Bronchial epithelial cell (primary cell): Measurements from ENCODE around the gene CC2D2B. TPM values are rescaled to one million over a fixed set of nuclear protein-coding genes. Genes with fewer than 3 reads are reported as not detected.
"Not testable (repeated sequence)": the region's sequence is repeated elsewhere in the genome, so short reads cannot be mapped to it uniquely, and the experiment has no call there.

Experiments used
- DNase-seq: peaks from one replicate; pipeline ENCODE4 v3.0.0-alpha.2; 2010; ENCODE audit warnings: low read depth
- FAIRE-seq: peaks from 2 replicates; lab custom pipeline; 2011; peaks lifted over from hg19 to GRCh38; lab: Jason Lieb, UNC
- H3K27me3 ChIP-seq: 2 replicates; pipeline ENCODE4 v1.5.1; 2011; ENCODE audit warnings: low read length; ENCODE audit not compliant: control insufficient read depth, insufficient read depth
- H3K36me3 ChIP-seq: 2 replicates; pipeline ENCODE4 v1.5.1; 2011; ENCODE audit warnings: low read length; ENCODE audit not compliant: control insufficient read depth, insufficient read depth
- H3K4me3 ChIP-seq: 2 replicates; pipeline ENCODE4 v1.5.1; 2011; ENCODE audit warnings: mild to moderate bottlenecking, low read depth, low read length, control low read depth
- CTCF ChIP-seq: IDR thresholded peaks from 2 replicates; pipeline ENCODE4 v1.5.1; 2011; ENCODE audit warnings: mild to moderate bottlenecking, moderate library complexity, low read length, control low read depth, inconsistent platforms; ENCODE audit not compliant: insufficient read depth, severe bottlenecking
- total RNA-seq: library from RNA; depleted of rRNA; stranded (reverse); fragments of >200 nt; gene quantifications from 2 replicates; pipeline ENCODE4 v1.2.1, GENCODE V29; 2014

The CC2D2B gene
- total RNA-seq, 1 donor from 2014 or later = not detected

GRCh38 chr10:95896071-95896850 lies 11.5 kb upstream of the CC2D2B start:
- DNase-seq (no peak), FAIRE-seq (no peak)
- Histone ChIP-seq H3K27me3 (no peaks in the 10 kb centered on the region), H3K4me3 (no peak overlapping the region), H3K36me3 (no peaks in the 10 kb centered on the region)
- no peak for TF ChIP-seq CTCF

- not testable (repeated sequence) for H3K36me3 ChIP-seq, H3K27me3 ChIP-seq, FAIRE-seq, H3K4me3 ChIP-seq, DNase-seq
Measured at GRCh38 chr10:95905897-95906580, 1.7 kb upstream of the CC2D2B start.

- DNase-seq (peak; percentile 49), FAIRE-seq (no peak)
- no peaks in the 10 kb centered on the region for H3K27me3 ChIP-seq
- H3K36me3 ChIP-seq = peaks cover 2% of the 10 kb centered on the region
- peak; percentile 6 for TF ChIP-seq CTCF
- peak overlapping the region; percentile 51 for H3K4me3 ChIP-seq
Measured at GRCh38 chr10:95906677-95907455, 909 bp upstream of the CC2D2B start.

DNA sequence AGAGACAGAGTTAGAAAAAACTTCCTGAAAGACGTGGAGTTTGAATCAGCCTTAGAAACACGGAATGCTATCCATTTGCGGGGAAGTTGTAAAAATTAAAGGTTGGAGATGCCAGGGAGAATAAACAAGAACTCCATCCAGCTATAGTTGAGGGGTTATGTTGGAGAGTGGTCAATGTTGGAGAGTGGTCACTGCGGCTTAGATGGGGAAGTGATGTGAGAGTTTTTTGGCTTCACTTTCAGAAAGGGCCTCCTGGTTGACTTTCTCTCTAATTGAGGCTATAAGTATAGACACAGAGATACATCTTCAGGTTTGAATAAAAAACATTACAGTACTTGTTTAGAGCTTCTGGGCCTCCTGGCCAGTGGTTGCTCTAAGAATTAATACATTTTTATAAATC lies 675 bp downstream of the CC2D2B start:
- FAIRE-seq = no peak
- DNase-seq = no peak
- peaks cover under 1% of the 10 kb centered on the region for H3K36me3 ChIP-seq
- no peaks in the 10 kb centered on the region for H3K27me3 ChIP-seq
- H3K4me3 ChIP-seq = no peak overlapping the region
- TF ChIP-seq CTCF = no peak

DNA sequence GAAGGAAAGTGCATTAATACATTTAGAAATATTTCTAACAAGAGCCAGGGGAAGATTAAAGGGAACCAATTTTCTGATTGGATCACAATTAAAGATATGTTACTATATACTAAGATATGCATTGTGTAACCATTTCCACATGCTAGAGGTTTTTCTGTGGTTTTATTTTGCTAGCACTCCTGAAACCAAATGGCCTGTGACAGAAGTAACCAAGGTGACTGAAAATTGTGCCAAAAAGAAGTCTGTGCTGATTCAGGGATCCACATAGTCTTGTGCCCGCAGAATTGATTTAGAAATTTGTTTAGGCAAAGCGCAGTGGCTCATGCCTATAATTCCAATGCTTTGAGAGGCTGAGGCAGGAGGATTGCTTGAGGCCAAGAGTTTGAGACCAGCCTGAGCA lies 1.8 kb downstream of the CC2D2B start:
- Histone ChIP-seq H3K27me3 (no peaks in the 10 kb centered on the region), H3K36me3 (no peaks in the 10 kb centered on the region), H3K4me3 (no peak overlapping the region)
- TF ChIP-seq CTCF = no peak
- FAIRE-seq (no peak), DNase-seq (no peak)

GRCh38 chr10:95916039-95916438 lies 8.3 kb downstream of the CC2D2B start:
- not testable (repeated sequence) for H3K27me3 ChIP-seq, H3K4me3 ChIP-seq, H3K36me3 ChIP-seq, DNase-seq, FAIRE-seq
